GM19468 (cell line): Measurements from ENCODE around the gene PSMB11.
A peak's percentile ranks its signal among the peaks of the same experiment; 100 is the strongest.
"Not testable (repeated sequence)": the region's sequence is repeated elsewhere in the genome, so short reads cannot be mapped to it uniquely, and the experiment has no call there.

Source experiments
- ATAC-seq: cut with Tn5 transposase; IDR thresholded peaks from one replicate; pipeline ENCODE4 v1.9.1; 2021; ENCODE audit warnings: mild to moderate bottlenecking, moderate library complexity, moderate number of reproducible peaks; ENCODE audit not compliant: unreplicated experiment; ENCODE audit errors: extremely low read depth

PSMB11 gene

DNA sequence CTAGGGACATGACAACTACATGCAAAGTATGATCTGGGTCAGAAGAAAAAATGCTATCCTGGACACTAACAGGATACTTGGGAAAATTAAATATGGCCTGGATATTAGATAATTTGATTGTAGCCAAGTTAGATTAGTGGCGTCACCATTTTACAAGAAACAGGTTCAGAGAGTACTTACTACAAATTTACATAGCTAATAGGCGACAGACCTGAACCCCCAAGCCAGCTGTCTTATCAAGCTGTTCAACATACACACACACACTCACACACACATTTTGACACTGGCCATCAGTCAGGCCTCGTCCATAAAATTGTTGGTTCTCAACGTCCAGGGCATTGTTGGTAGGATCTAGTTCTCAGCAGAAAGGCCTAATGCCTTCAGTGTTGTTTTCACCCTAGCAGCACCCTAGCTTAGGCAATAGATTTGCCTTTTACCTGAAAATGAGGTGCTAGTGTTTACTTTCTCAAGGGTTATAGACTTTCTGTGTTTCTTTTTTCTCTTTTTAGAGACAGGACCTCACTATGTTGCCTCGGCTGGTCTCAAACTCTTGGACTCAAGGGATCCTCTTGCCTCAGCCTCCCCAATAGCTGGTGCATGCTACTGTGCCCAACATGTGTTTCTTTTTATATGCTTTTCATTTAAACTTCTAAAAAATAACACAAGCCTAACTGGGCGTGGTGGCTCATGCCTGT lies 28.8 kb upstream of the PSMB11 start:
- no peak for ATAC-seq

DNA sequence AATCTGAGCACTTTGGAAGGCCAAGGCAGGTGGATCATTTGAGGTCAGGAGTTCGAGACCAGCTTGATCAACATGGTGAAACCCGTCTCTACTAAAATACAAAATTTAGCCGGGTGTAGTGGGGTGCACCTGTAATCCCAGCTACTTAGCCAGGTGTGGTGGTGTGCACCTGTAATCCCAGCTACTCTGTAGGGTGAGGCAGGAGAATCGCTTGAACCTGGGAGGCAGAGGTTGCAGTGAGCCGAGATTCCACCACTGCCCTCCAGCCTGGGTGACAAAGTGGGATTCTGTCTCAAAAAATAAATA lies 28.3 kb upstream of the PSMB11 start:
- ATAC-seq, result not testable (repeated sequence)

DNA sequence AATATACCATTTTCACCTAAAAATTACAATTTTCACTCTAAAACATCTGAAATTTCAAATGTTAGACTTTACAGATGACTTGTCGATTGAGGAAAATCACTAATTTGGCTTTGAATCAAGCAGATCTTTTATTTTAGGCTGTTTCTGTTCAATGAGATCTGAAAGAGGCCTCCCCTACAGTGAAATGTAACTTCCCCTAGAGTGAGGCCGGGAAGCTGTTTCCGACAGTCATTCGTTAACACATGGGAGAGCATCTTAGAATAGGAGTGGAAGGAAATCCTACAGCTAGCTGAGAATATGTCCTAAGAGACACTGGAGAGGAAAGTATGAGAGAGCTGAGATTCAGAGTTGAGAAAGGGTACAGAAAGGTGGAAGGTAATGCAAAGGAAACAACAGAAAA lies 26.4 kb upstream of the PSMB11 start:
- no peak for ATAC-seq

DNA sequence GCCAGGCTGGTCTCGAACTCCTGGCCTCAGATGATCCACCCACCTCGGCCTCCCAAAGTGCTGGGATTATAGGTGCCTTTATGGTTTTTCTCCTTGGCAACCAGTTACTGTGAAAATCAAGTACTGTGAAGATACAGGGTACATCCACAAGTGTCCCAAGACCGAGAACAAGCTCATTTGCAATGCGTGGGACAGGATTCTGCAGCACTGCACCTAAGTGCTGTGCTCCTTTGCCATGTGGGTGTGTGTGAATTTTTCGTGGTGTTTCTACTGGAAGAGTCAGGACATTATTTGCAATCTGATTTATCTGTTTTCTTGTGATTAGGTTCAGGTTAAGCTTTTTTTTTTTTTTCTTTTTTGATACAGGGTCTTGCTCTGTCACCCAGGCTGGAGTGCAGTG lies 24.9 kb upstream of the PSMB11 start:
- ATAC-seq, result no peak

DNA sequence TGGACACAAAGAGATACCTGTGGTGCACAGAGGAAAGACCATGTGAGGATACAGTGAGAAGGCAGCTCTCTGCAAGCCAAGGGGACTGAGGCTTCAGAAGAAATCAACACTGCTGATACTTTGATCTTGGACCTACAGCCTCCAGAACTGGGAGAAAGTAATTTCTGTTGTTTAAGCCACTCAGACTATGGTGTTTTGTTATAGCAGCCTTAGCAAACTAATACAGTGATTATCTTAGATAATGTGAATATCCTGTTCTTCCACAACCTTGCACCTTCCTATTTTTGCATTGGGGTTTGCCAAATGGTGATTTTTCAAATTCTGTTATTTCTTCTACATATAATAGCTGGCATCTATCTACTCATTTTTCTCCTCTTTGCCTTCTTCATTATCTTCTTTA lies 23.9 kb upstream of the PSMB11 start:
- no peak for ATAC-seq

DNA sequence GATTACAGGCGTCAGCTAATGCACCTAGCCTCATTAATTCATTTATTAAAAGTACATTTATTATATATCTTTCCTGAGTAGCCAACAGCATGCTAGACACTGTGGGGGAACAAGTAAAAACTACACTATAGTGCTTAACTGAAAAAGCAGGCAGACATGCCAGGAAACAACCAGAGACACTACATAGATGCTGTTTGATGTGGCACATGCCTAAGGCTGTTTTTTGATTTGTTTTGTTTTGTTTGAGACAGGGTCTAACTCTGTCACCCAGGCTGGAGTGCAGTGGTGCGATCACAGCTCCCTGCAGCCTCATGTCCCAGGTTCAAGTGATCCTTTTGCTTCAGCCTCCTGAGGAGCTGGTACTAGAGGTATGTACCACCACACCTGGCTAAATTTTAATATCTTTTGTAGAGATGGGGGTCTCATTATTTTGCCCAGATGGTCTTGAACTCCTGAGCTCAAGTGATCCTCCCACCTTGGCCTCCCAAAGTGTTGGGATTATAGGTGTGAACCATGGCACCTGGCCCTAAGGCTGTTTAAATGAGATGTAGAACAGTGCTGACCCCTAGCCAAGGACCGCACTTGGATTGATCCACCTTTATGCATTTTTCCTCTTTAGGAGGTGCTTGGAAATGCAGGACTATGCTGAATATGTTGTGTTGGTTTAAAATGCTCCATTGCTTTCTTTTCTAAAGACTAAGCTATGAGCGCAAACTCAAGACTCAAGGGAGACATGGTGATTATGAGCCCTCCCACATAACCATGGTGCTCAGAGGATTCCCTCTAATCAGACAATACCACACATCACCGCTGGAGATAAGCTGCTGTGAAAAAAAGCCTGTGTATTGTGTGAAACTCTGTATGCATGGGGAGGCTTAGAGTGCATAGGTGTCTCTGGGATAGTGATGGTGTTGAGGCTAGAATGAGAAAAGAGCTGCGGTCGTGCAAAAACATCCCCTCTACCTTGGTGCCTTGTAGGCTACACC lies 21.6 kb upstream of the PSMB11 start:
- no peak for ATAC-seq

DNA sequence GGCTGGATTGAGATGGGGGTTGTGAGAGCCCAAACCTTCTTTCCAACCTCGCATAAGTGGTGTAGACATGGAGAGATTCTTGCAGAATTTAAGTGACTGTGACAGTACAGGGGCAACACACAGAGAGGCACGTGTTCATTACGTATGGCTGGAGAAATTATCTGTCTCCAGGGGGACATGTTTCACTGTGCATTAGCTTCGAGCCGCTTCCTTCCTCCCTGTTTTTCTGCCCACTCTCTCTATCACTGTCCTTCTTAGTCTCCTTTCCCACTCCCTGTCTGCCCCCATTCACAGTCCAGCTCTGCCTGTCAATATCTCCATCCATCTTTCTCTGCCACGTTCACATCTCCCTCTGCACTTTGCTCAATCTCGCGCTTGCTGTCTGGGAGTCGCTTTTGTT lies 20.6 kb upstream of the PSMB11 start:
- ATAC-seq, result no peak

DNA sequence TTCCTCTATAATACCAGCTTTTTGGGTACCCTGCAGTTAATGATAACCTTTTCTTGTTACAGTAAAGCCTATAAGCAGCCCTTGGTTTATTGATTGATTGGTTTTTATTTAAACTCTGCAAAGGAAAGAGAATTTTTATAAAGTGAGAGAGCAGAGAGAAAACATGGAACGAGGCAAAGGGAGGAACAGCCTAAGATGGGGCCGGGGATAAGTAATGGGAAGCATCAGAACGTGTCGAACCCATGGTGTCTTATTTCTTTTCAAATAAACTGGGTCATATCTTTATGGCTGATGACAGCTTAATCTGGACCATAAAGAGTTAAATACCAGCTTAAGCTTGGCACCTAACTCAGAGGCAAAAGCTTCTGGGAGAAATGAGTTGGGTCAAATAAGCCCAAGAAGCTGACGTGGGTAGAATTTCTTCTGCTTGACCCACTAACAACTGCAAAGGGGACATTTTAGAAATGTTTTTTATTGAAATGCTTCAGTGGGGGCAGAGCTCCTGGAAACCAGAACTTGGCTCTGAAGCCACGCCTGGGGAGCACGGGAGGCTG lies 20.0 kb upstream of the PSMB11 start:
- ATAC-seq, result no peak

DNA sequence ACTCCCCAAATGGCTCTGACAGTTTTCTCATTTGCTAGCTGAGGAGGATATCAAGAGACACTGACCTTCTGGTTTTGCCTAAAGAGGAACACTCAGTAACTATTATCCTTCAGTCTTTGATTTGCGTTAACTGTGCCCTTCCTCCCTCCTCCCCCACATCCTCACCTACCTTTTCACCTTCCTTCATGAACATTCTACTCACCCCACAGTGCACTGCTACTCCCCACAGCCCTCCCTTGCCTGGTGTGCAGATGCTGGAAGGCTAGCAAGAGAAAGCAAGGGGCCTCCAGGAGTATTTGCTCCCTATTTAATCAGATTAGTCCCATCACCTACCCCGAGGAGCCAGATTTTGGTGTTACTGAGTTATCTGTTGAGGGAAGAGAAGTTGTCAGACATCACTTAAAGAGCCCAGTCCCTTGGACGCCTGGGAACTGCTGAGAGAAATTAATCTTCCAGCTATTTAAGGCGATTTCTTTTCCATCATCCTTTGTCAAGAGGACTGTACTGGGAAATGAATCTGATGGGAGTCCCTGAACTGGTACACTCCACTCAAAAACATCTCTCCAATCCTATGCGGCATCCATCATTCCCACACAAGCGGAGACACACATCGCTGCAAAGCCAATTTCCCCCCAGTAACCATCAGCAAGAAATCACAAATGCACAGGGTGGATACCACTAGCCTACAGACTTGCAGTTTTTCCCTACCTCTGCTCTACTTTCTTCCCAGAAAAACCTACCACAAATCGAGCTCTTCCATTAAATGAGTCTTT lies 18.8 kb upstream of the PSMB11 start:
- no peak for ATAC-seq

DNA sequence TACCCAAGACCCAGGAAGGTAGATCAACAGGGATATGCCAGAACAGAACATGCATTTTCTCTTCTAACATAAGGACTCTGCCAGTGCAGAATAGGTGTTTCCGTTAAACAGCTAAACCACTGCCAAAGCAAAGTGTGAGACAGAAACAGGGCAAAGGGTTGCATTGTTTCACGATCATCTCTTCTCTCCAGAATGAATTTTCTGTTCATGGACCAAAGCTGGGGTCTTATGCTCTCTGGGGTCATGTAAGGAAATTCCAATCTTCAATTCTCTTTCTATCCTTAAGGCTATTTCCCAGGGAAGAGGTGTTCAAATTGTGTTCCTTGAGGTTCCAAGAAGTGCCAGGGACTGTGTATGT lies 18.2 kb upstream of the PSMB11 start:
- ATAC-seq, result no peak

DNA sequence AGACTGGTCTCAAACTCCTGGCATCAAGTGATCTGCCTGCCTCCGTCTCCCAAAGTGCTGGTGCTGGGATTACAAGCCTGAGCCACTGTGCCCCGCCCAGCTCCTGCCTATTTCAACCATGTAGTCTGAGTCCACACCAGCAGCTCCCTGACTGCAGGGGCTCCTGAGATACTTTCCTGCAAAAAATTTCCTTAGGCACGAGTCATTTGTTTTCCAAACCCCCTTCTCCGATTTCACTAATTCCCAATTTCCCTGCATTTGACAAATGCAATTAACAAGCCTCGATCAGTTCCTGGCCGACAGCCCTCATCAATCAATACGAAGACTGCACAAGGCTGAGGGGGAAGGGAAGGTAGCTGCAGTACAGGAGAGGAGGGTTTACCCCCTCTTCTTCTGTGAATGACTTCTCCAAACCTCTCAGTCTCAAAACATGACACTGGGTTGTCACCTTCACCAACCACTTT lies 17.4 kb upstream of the PSMB11 start:
- no peak for ATAC-seq

DNA sequence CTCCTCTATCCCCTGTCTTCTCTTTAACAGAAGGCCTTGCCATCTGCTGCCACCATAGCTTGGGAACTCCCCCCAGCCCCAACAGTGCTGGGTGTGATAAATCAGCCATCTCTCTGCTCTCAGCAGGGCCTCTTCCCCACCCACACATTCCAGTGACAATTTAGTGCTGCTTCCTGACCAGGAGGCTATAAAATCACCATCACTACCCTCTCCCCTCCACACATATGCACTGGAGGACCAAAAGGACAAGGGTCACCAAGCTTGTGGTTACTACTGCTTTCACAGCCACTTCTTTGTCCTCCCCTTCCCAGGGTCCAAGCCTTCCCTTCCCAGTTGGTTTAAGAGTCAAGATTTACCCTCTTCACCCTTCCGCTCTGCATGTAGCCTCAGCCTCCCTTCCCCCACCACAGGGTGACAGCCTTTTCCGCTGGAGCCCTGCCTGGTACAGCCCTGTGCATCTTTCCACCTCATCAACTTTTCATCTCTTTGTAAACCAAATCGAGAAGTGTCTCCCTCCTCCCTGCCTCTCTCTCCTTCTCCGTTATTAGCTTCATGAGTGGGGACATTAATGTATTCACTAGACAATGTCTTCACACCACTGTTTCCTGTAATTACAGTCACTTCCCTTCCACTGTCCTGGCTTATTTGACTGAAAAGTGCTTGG lies 16.7 kb upstream of the PSMB11 start:
- ATAC-seq, result no peak

DNA sequence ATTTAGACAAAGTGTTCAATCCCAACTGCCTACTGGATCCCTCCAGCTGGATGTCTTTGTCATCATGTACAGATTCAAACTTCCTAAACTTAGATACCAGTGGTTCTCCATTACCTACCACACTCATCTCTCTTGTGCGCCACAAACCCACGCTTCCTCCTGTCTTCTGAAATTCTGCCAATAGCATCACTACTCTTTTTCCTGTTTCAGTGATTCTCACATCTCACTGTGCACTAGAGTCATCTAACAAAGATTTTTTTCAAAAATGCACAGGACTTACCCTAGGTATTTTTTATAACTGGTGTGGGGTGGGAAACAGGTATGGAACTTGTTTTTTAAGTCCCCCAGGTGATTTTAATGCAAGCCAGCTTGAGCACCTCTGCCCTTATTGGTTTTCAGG lies 13.2 kb upstream of the PSMB11 start:
- ATAC-seq, result no peak

DNA sequence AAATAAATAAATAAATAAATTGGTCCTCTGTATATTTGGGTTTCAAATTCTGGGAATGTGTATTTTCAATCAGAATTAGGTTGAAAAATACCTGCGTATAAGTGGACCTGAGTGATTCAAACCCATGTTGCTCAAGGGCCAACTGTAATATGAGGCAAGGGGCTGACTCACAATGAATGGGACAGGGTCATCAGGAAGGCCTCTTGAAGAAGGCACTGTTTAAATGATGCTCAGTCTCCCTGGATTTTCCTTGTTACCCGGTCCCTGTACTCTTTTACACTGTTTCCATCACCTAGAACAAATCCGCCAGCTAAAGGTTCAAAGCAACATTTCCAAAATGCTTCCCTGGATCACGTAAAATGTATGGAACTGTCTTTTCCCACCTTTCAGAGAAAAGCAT lies 11.1 kb upstream of the PSMB11 start:
- ATAC-seq, result no peak

DNA sequence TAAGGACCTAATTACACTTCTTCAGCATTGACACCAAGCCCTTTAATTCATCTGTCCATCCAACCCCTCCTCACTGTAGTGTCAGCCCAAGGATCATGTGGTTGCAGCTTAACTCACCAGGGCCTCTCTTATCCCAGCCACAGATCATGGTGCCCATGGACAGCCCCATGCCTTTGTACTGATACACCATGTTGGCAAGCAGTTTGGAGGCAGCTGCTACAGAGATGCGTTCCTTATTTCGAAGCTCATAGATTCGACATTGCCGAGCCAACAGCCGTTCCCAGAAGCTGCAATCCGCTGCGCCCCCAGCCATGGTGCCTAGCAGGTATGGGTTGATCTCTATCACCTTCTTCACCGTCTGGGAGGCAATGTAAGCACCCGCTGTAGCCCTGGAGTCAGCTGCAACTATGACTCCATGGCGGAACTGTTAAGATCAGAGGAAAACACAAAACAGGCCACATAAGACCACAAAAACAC lies 8.7 kb upstream of the PSMB11 start:
- ATAC-seq, result no peak

DNA sequence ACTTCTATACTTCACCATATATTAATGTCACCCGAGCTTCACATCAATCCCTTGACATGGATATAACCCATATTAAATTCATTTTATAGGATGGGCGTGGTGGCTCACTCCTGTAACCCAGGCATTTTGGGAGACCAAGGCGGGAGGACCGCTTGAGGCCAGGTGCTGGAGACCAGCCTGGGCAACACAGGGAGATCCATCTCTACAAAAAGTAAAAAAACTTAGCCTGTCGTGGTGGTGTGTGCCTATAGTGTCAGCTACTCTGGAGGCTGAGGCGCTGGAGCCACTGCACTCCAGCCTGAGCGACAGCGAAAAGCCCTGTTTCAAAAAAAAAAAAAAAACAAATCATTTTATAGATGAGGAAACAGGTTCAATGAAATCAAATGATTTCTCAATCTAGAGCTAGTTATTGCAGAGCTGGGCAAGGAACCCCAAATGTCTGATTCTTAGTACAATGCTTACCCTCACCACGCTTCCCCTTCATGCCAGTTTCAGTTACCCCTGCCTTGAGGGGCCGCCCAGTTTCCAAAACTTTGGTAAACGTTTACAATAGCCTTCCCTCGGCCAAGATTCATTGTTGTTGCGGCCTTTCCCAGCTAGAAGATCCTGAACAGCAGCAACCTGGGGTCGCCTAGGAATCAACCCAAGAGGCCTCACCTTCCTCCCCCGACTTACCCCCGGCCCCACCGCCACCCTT lies 8.1 kb upstream of the PSMB11 start:
- no peak for ATAC-seq

DNA sequence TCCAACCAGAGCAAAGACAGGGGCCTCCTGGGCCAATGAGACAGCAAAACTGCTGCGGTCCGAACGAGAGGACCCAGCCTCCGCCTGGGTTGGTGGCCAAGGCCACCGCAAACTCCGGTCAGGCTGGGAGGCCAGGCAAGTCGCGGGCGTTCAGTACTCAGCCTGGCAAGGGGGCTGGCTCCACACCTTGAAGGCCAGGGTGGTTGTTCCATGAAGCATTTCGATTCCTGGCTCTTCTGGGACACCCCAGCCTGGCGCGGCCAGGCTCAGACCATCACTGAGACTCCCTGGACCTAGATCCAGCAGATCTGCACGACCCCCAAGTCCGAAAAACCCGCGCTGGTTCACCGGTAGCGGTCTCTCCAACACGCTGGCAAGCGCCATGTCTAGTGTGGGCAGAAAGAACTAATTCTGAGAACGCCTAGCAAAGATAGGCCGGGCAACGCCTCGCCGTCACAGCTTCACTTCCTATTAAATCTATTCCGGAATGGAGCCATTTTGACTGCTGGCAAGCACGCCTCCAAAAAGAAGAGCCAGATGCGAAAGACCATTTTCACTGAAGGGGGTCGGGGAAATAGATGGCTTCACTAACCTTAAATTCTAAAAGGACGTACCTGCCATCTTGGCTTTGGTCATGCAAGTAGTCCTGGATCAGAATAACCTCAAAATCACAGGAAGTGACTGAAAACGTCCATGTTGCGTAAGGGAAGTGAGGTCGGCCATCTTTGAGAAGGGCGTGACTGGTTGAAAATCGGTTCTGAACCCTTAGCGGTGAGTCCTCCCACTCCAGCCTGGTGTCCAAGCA lies 7.3 kb upstream of the PSMB11 start, which contains the start of gene PSMB5:
Gene PSMB5 (minus strand): TSS at position 403 of the 805 bp plus-strand sequence. CDS start 19 bp downstream, at position 384.
- ATAC-seq, result peak; percentile 86
